GM23338 (cell line): Measurements from ENCODE around the gene SCFD2. TPM values are rescaled to one million over a fixed set of nuclear protein-coding genes. Genes with fewer than 3 reads are reported as not detected.

Experiments
- ATAC-seq: fragments of 200-7000 bp; cut with Tn5 transposase; 3 replicates; pipeline ENCODE4 v1.9.1; 2020
- DNase-seq: peaks from one replicate; pipeline ENCODE4 v3.0.0-alpha.2; 2015; ENCODE audit warnings: low spot score
- H2AFZ ChIP-seq: fragments of 200-600 bp; sonication (generic); 2 replicates; pipeline ENCODE4 v1.8.0; 2016; ENCODE audit warnings: antibody characterized with exemption, mild to moderate bottlenecking, moderate library complexity
- H3F3A ChIP-seq: fragments of 200-600 bp; sonication (generic); replicated peaks from 2 replicates; pipeline ENCODE4 v1.8.0; 2017; ENCODE audit warnings: antibody characterized with exemption, mixed run types, low read depth
- H3K27ac ChIP-seq: fragments of 200-600 bp; sonication (generic); 2 replicates; pipeline ENCODE4 v1.6.1; 2016; ENCODE audit warnings: low read depth
- H3K27me3 ChIP-seq: fragments of 200-600 bp; sonication (generic); 2 replicates; pipeline ENCODE4 v1.8.0; 2016; ENCODE audit warnings: mild to moderate bottlenecking, mixed run types, moderate library complexity; ENCODE audit not compliant: insufficient read depth
- H3K36me3 ChIP-seq: fragments of 200-600 bp; sonication (generic); 2 replicates; pipeline ENCODE4 v1.8.0; 2016; ENCODE audit warnings: mild to moderate bottlenecking; ENCODE audit not compliant: insufficient read depth
- H3K4me1 ChIP-seq: fragments of 200-600 bp; sonication (generic); 2 replicates; pipeline ENCODE4 v1.8.0; 2016; ENCODE audit warnings: mild to moderate bottlenecking, moderate library complexity; ENCODE audit not compliant: insufficient read depth
- H3K4me2 ChIP-seq: fragments of 200-600 bp; sonication (generic); 2 replicates; pipeline ENCODE4 v1.7.1; 2017; ENCODE audit warnings: mixed run types
- H3K4me3 ChIP-seq: fragments of 200-600 bp; sonication (generic); 2 replicates; pipeline ENCODE4 v1.6.1; 2016; ENCODE audit warnings: mixed run types
- H3K79me2 ChIP-seq: fragments of 200-600 bp; sonication (generic); replicated peaks from 2 replicates; pipeline ENCODE4 v1.8.0; 2017; ENCODE audit warnings: mild to moderate bottlenecking; ENCODE audit not compliant: insufficient read depth
- H3K9me2 ChIP-seq: fragments of 200-600 bp; sonication (generic); 2 replicates; pipeline ENCODE4 v1.8.0; 2017; ENCODE audit not compliant: insufficient read depth
- H4K20me1 ChIP-seq: fragments of 200-600 bp; sonication (generic); replicated peaks from 2 replicates; pipeline ENCODE4 v1.8.0; 2017; ENCODE audit warnings: mild to moderate bottlenecking; ENCODE audit not compliant: insufficient read depth
- H3K27ac Mint-ChIP-seq: 2 replicates; pipeline ENCODE4 v1.8.0; 2020; ENCODE audit warnings: inconsistent platforms, mild to moderate bottlenecking, moderate library complexity, mixed read lengths
- H3K27me3 Mint-ChIP-seq: 3 replicates; pipeline ENCODE4 v1.8.0; 2022; ENCODE audit warnings: low read depth, mild to moderate bottlenecking, moderate library complexity, mixed read lengths, inconsistent platforms; ENCODE audit not compliant: insufficient read depth, poor library complexity
- H3K36me3 Mint-ChIP-seq: 3 replicates; pipeline ENCODE4 v1.8.0; 2021; ENCODE audit warnings: low read depth, mild to moderate bottlenecking, inconsistent platforms, moderate library complexity, mixed read lengths
- H3K4me1 Mint-ChIP-seq: 3 replicates; pipeline ENCODE4 v1.8.0; 2020; ENCODE audit warnings: mild to moderate bottlenecking, inconsistent platforms, mixed read lengths
- H3K4me3 Mint-ChIP-seq: 3 replicates; pipeline ENCODE4 v1.8.0; 2021; ENCODE audit warnings: moderate library complexity, mild to moderate bottlenecking, inconsistent platforms, mixed read lengths
- H3K9me3 Mint-ChIP-seq: 3 replicates; pipeline ENCODE4 v1.8.0; 2020; ENCODE audit warnings: moderate library complexity, mild to moderate bottlenecking, inconsistent platforms, mixed read lengths
- CTCF ChIP-seq, 2 experiments: fragments of 200-600 bp in 1 of 2; sonication (generic) in 1 of 2; conservative IDR thresholded peaks; 2 replicates each; pipeline versions ENCODE4 v1.5.1 to v1.6.1; 2016 to 2017; ENCODE audit warnings: antibody characterized with exemption in 2 of 2, low read depth in 2 of 2, mild to moderate bottlenecking in 2 of 2, moderate library complexity in 1 of 2
- ETS1 ChIP-seq: IDR thresholded peaks from 2 replicates; pipeline ENCODE4 v1.6.1; 2016; ENCODE audit warnings: antibody characterized with exemption
- EZH2 ChIP-seq: fragments of 200-600 bp; sonication (generic); IDR thresholded peaks from one replicate; pipeline ENCODE4 v1.8.0; 2017; ENCODE audit warnings: antibody characterized with exemption, mild to moderate bottlenecking, low read depth; ENCODE audit not compliant: unreplicated experiment
- EZH2phosphoT487 ChIP-seq: fragments of 200-600 bp; sonication (generic); IDR thresholded peaks from one replicate; pipeline ENCODE4 v1.8.1; 2018; ENCODE audit warnings: antibody characterized with exemption; ENCODE audit not compliant: unreplicated experiment
- JUNB ChIP-seq: IDR thresholded peaks from one replicate; pipeline ENCODE4 v1.6.1; 2016; ENCODE audit warnings: antibody characterized with exemption; ENCODE audit not compliant: unreplicated experiment
- NANOG ChIP-seq: IDR thresholded peaks from 2 replicates; pipeline ENCODE4 v1.6.1; 2016; ENCODE audit warnings: antibody characterized with exemption, borderline replicate concordance
- POLR2AphosphoS5 ChIP-seq: IDR thresholded peaks from 2 replicates; pipeline ENCODE4 v1.6.1; 2016; ENCODE audit warnings: antibody characterized with exemption, low read depth
- STAT1 ChIP-seq: IDR thresholded peaks from one replicate; pipeline ENCODE4 v1.6.1; 2016; ENCODE audit warnings: antibody characterized with exemption; ENCODE audit not compliant: unreplicated experiment
- ZNF114 ChIP-seq: fragments of 250-450 bp; sonication (Bioruptor Pico); IDR thresholded peaks from 2 replicates; pipeline ENCODE4 v1.5.0; 2020; ENCODE audit warnings: mild to moderate bottlenecking, moderate library complexity
- ZNF331 ChIP-seq: fragments of 250-450 bp; sonication (Bioruptor Pico); IDR thresholded peaks from 2 replicates; pipeline ENCODE4 v1.5.0; 2020; ENCODE audit warnings: low read depth, mild to moderate bottlenecking, moderate library complexity
- polyA plus RNA-seq: library from polyadenylated mRNA; unstranded; fragments of >200 nt; fragmentation: Nextera tagmentation; extraction: Ambion mirVana; gene quantifications from 2 replicates; pipeline ENCODE4 v1.2.1, GENCODE V29; 2016
- total RNA-seq: library from RNA; depleted of rRNA; stranded (reverse); fragments of >200 nt; shearing (Covaris generic); gene quantifications from 2 replicates; pipeline ENCODE4 v1.2.3, GENCODE V29; 2014

SCFD2 gene
- total and polyA plus RNA-seq, 2 experiments from 2014 or later = 5.7 to 17.5 TPM

GRCh38 chr4:53105313-53105712 is 260.5 kb downstream of the SCFD2 start (continued):
- TF ChIP-seq STAT1 = no peak
- no peak for TF ChIP-seq ETS1
- TF ChIP-seq POLR2AphosphoS5 = no peak
- no peak for TF ChIP-seq EZH2

DNA sequence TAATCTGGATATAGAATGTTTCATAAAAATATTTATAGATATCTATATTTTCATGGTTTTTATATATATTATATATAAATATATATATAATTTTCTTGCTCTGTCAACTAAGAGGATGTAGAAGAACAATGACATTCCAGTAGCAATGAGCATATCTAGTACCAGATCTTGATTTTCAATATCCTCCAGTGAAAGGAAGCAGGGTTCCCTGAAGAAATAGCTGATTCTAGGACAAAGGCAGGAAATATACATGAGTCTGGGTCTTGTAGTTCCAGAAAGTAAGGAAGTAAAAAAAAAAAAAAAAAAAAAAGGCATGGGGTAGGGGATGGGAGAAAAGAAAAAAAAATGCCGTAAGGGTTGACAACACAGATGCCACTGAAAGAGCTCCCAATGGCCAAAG is 262.4 kb downstream of the SCFD2 start:
- H3K27me3 Mint-ChIP-seq = no peaks in the 10 kb centered on the region
- Histone ChIP-seq H3K9me2 (peaks cover 7% of the 10 kb centered on the region; the same call in 1 of the 2 replicates), H3K36me3 (no peaks in the 10 kb centered on the region), H3K4me1 (no peaks in the 10 kb centered on the region), H3K79me2 (no peaks in the 10 kb centered on the region), H4K20me1 (no peaks in the 10 kb centered on the region), H3K4me3 (no peak overlapping the region), H2AFZ (no peak overlapping the region), H3K27me3 (no peaks in the 10 kb centered on the region), H3K4me2 (no peak overlapping the region), H3F3A (no peaks in the 10 kb centered on the region), H3K27ac (no peak overlapping the region)
- no peak overlapping the region for H3K4me3 Mint-ChIP-seq
- H3K9me3 Mint-ChIP-seq = peaks cover 4% of the 10 kb centered on the region; the same call in 1 of the 3 replicates
- TF ChIP-seq ZNF114 (no peak), STAT1 (no peak), POLR2AphosphoS5 (no peak), EZH2phosphoT487 (no peak), CTCF (conservative IDR thresholded peaks at IDR 0.05; ENCODE audit: low read depth in 2 of 2) (no peak), JUNB (no peak), ZNF331 (no peak), NANOG (no peak)
- H3K27ac Mint-ChIP-seq = no peak overlapping the region
- H3K4me1 Mint-ChIP-seq = peaks cover 5% of the 10 kb centered on the region; the same call in 2 of the 3 replicates
- DNase-seq (no peak), ATAC-seq (no peak)
- H3K36me3 Mint-ChIP-seq = no peaks in the 10 kb centered on the region

GRCh38 chr4:53101191-53101581 is 264.7 kb downstream of the SCFD2 start:
- H3K9me3 Mint-ChIP-seq = peaks cover 4% of the 10 kb centered on the region; the same call in 1 of the 3 replicates
- H3K79me2 ChIP-seq = no peaks in the 10 kb centered on the region
- H3K36me3 ChIP-seq = no peaks in the 10 kb centered on the region
- DNase-seq = no peak
- H3K27ac ChIP-seq = no peak overlapping the region
- H3F3A ChIP-seq = no peaks in the 10 kb centered on the region
- H3K36me3 Mint-ChIP-seq = no peaks in the 10 kb centered on the region
- no peak for ATAC-seq
- H3K4me1 Mint-ChIP-seq = peaks cover 5% of the 10 kb centered on the region; the same call in 2 of the 3 replicates
- H3K27me3 Mint-ChIP-seq = no peaks in the 10 kb centered on the region
- no peaks in the 10 kb centered on the region for H3K4me1 ChIP-seq
- H4K20me1 ChIP-seq = no peaks in the 10 kb centered on the region
- H2AFZ ChIP-seq = no peak overlapping the region
- no peak for TF ChIP-seq EZH2
- no peak overlapping the region for H3K4me2 ChIP-seq
- H3K27me3 ChIP-seq = no peaks in the 10 kb centered on the region
- H3K27ac Mint-ChIP-seq = no peak overlapping the region
- no peak overlapping the region for H3K4me3 Mint-ChIP-seq
- peaks cover 3% of the 10 kb centered on the region; the same call in 1 of the 2 replicates for H3K9me2 ChIP-seq
- H3K4me3 ChIP-seq = no peak overlapping the region
